D721Med (cell line): ENCODE results near the gene CHST3.

ENCODE experiments used
- DNase-seq: peaks from one replicate; pipeline ENCODE4 v3.0.0; 2011; ENCODE audit warnings: low spot score; ENCODE audit not compliant: insufficient read length
- FAIRE-seq: peaks from 2 replicates; lab custom pipeline; 2011; peaks lifted over from hg19 to GRCh38; lab: Jason Lieb, UNC
- TF ChIP-seq, protein P1 (sequence below): IDR thresholded peaks from 2 replicates; pipeline ENCODE4 v1.5.1; 2012; ENCODE audit warnings: mild to moderate bottlenecking, control low read depth; ENCODE audit not compliant: insufficient read depth; ENCODE audit errors: missing control alignments

CHST3 gene

DNA sequence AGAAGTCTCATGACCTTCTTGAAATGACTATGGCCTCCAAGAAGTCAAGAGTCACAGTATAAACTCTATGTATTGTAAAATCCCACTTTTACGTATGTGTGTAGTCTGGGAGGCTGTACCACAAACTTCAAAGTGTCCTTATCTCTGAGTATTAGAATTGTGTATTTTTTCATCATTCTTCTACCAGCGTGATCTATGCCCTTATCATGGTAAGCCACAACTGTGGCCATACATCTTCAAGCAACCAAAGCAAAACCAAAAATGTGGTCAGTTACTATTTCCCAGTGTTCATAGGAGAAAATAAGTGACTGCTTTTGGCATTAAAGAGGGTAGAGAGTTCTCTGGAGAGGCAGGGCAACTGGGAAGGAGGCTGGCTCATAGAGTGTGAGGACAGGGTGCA lies 81.4 kb downstream of the CHST3 start:
- TF ChIP-seq, protein P1, sequence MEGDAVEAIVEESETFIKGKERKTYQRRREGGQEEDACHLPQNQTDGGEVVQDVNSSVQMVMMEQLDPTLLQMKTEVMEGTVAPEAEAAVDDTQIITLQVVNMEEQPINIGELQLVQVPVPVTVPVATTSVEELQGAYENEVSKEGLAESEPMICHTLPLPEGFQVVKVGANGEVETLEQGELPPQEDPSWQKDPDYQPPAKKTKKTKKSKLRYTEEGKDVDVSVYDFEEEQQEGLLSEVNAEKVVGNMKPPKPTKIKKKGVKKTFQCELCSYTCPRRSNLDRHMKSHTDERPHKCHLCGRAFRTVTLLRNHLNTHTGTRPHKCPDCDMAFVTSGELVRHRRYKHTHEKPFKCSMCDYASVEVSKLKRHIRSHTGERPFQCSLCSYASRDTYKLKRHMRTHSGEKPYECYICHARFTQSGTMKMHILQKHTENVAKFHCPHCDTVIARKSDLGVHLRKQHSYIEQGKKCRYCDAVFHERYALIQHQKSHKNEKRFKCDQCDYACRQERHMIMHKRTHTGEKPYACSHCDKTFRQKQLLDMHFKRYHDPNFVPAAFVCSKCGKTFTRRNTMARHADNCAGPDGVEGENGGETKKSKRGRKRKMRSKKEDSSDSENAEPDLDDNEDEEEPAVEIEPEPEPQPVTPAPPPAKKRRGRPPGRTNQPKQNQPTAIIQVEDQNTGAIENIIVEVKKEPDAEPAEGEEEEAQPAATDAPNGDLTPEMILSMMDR = no peak
- no peak for FAIRE-seq

DNA sequence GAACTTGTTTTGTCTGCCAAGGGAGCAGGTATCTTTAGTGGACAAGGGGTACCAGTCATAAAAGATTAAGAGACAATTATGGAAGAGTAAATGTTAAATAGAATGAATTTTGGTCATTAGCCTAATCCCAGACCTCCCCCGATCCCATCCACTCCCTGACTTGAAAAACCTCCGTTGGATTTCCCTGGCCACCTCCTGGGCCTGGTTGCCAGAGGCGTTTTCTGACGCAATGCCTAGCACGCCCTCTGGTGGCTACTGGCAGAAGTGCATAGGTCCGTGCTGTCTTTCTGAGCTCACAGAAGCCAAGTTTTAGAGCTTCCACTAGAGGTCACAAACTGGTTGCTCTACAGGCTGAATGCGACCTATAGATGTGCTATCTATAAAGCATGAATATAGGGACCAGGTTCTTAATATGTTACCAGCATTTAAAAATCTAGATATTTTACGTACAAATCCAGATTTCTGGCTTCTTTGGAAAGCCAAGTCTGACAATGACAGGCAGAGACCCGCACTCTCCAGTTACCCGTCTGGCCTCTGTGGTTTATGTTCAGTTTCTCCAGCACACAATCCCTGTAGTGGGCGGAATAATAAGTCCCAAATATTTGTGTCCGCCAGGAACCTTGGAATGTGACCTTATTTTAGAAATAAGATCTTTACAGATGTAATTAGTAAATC lies 84.4 kb downstream of the CHST3 start:
- DNase-seq (peak; percentile 73), FAIRE-seq (no peak)

More for the DNA sequence above, 81.4 kb downstream of the CHST3 start:
- no peak for DNase-seq

DNA sequence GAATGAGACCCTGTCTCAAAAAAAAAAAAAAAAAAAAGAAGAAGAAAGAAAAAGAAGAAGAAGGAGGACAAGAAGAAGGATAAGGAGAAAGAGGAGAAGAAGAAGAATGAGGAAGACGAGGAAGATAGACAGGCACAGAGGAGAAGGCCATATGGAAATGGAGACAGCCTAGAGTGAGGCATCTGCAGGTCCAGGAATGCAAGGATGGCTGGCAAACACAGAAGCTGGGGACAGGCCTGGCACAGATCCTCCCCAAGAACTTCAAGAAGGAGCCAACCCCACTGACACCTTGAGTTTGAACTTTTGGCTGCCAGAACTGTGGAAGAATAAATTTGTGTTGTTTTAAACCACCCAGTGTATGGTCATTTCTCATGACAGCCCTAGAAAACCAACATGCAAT lies 85.3 kb downstream of the CHST3 start:
- TF ChIP-seq, protein P1 = no peak
- no peak for DNase-seq
- no peak for FAIRE-seq

More for the DNA sequence above, 84.4 kb downstream of the CHST3 start:
- TF ChIP-seq, protein P1 = peak; percentile 100

DNA sequence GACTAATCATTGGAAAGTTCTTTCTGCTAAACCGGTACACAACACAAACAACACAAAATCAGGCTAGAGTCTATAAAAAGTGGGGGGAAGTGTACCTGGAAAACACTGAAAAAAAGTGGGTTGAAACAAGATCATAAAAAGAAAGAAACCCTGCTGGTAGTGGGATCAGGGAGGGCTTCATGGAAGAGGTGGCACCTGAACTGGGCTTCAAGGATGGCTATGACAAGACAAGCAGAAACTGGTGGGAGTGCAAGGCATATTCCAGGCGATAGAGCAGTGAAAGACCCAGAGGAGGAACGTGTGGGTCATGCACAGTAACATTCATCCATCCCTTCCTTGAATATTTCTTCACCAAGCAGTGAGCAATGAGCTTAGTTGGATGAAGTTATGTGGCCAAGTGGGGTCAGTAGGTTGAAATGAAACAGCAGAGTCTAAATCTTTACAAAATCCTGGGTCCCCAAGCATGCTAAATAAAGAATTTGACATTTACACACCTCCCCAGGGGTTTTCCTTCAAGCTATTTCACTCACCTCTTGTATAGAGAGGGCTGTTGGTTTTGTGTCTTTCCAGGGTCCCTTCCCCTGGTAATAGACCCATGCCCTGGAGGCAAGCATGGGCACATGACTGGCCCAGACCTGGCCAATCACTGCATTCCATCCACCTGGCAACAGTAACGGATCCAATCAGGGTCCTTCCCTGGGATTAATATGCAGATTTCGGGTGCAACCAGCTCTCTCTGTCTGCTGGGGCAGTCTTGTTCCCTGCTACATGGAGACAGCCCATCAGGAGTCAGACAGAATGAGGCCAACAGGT lies 86.0 kb downstream of the CHST3 start:
- no peak for DNase-seq
- TF ChIP-seq, protein P1 = no peak
- no peak for FAIRE-seq

DNA sequence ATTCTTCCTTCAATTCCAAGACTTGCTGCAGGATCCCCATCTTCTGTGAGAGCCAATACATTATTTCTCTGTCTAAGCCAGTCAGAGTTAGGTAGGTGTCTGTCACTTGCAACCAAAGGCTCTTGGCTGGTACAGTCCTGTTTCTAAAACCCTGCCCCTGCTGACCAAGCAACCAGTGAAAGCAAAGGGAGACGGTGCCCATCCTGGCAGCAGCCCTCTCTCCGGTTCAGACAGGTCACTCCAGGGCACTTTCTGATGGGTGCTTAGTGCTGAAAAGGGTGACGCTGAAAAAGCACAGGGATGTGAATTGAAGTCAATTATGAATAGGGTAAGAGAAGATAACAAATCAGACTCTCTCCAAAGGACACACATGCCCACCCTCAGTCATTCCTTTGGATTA lies 86.7 kb downstream of the CHST3 start:
- TF ChIP-seq, protein P1 = no peak
- FAIRE-seq (no peak), DNase-seq (no peak)

DNA sequence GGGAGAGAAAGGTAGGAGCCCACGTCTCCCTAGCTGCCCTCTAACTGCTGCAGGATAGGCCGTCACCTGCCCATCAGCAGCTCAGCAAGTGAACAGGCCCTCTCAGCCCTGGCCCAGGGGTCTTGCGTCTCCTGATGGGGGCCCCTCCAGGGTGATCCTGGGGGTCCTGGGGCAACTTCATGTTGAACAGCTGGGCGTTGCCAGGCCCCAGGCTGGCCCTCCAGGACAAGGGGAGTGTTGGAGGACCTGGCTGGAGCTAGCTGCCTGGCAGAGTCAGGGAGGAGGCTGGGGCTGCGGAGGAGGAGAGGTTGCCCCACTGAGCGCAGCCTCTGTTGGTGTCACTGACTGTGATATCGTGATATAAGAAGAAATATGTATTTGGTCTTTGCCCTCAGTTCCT lies 89.5 kb downstream of the CHST3 start:
- DNase-seq = no peak
- TF ChIP-seq, protein P1 = no peak
- FAIRE-seq = no peak

DNA sequence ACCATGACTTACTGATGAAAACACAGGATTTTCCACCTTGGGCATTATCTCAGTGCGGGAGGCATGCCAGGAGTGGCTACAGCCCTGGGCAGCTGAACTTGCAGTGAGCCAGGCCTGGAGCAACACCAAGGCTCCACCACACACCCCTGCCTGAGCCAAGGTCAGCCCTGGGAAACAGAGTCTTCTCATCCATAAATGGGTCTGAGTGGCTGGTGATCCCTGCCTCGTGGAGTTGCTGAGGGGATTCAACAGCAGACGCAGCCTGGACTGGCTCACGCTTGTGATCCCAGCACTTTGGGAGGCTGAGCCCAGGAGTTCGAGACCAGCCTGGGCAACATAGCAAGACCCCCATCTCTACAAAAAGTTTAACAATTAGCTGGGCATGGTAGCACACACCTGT lies 91.9 kb downstream of the CHST3 start:
- FAIRE-seq (no peak), DNase-seq (no peak)
- TF ChIP-seq, protein P1 = no peak
